ENCODE results near the gene S100A2.
"Not testable (repeated sequence)": the region's sequence is repeated elsewhere in the genome, so short reads cannot be mapped to it uniquely, and the experiment has no call there.

The S100A2 gene

GRCh38 chr1:153562021-153562420, 3.6 kb downstream of the S100A2 start:
- not testable (repeated sequence) for DNase-seq

- no peak for DNase-seq
Observed at GRCh38 chr1:153561466-153561985, 4.1 kb downstream of the S100A2 start.

GRCh38 chr1:153560771-153561465, 4.7 kb downstream of the S100A2 start:
- DNase-seq = no peak

GRCh38 chr1:153560241-153560640, 5.4 kb downstream of the S100A2 start:
- no peak for DNase-seq

GRCh38 chr1:153557877-153558276, 7.8 kb downstream of the S100A2 start:
- no peak for DNase-seq

GRCh38 chr1:153556348-153556747, 9.3 kb downstream of the S100A2 start:
- no peak for DNase-seq

GRCh38 chr1:153553830-153554541, 11.7 kb downstream of the S100A2 start:
- DNase-seq = no peak

GRCh38 chr1:153553096-153553495, 12.5 kb downstream of the S100A2 start:
- DNase-seq = no peak

- no peak for DNase-seq
Observed at GRCh38 chr1:153552335-153552734, 13.3 kb downstream of the S100A2 start.

- no peak for DNase-seq
Observed at GRCh38 chr1:153550827-153551500, 14.7 kb downstream of the S100A2 start.

- DNase-seq = no peak
Observed at GRCh38 chr1:153550398-153550758, 15.3 kb downstream of the S100A2 start.

GRCh38 chr1:153549741-153550397, 15.8 kb downstream of the S100A2 start:
- DNase-seq = no peak

- DNase-seq = no peak
Observed at GRCh38 chr1:153548722-153549688, 16.6 kb downstream of the S100A2 start, which contains the start of gene S100A3. S100A3 (minus strand) TSS chr1:153549258; CDS start chr1:153548485, 773 bp downstream.

- DNase-seq = no peak
Observed at GRCh38 chr1:153547560-153548551, 17.8 kb downstream of the S100A2 start.

GRCh38 chr1:153546796-153547559, 18.7 kb downstream of the S100A2 start:
- no peak for DNase-seq

GRCh38 chr1:153546371-153546770, 19.3 kb downstream of the S100A2 start:
- DNase-seq = no peak

GRCh38 chr1:153545067-153546055, 20.3 kb downstream of the S100A2 start, which contains the start of gene S100A4:
S100A4 (minus strand) TSS chr1:153545806; CDS start chr1:153544794, 1,012 bp downstream.
- peak; percentile 97 for DNase-seq

GRCh38 chr1:153544453-153545066, 21.1 kb downstream of the S100A2 start:
- DNase-seq = no peak
